BE2C (cell line): ENCODE measurements around the gene MEI4.
"Not testable (repeated sequence)": the region's sequence is repeated elsewhere in the genome, so short reads cannot be mapped to it uniquely, and the experiment has no call there.

Source experiments
- DNase-seq: peaks from one replicate; pipeline ENCODE4 v3.0.0-alpha.2; 2020
- H3K27me3 ChIP-seq: fragments of 250-450 bp; sonication (Bioruptor Pico); 2 replicates; pipeline ENCODE4 v1.5.1; 2020; ENCODE audit warnings: mild to moderate bottlenecking
- H3K36me3 ChIP-seq: fragments of 250-450 bp; sonication (Bioruptor Pico); 2 replicates; pipeline ENCODE4 v1.5.1; 2020; ENCODE audit warnings: mild to moderate bottlenecking
- H3K4me1 ChIP-seq: fragments of 250-450 bp; sonication (Bioruptor Pico); 2 replicates; pipeline ENCODE4 v1.5.1; 2020
- H3K4me3 ChIP-seq: 2 replicates; pipeline ENCODE4 v1.5.1; 2011; ENCODE audit warnings: low read depth, low read length
- H3K9me3 ChIP-seq: fragments of 250-450 bp; sonication (Bioruptor Pico); 2 replicates; pipeline ENCODE4 v1.5.1; 2020
- CTCF ChIP-seq: IDR thresholded peaks from 2 replicates; pipeline ENCODE4 v1.5.1; 2012; ENCODE audit warnings: mild to moderate bottlenecking, low read depth, low read length

The MEI4 gene

GRCh38 chr6:77814119-77814518 is 161.3 kb downstream of the MEI4 start:
- no peaks in the 10 kb centered on the region for H3K27me3 ChIP-seq
- H3K4me1 ChIP-seq: no peaks in the 10 kb centered on the region
- H3K9me3 ChIP-seq: no peaks in the 10 kb centered on the region
- no peak overlapping the region for H3K4me3 ChIP-seq
- no peak for DNase-seq
- no peaks in the 10 kb centered on the region for H3K36me3 ChIP-seq
- TF ChIP-seq CTCF: no peak

- H3K4me1 ChIP-seq: no peaks in the 10 kb centered on the region
- TF ChIP-seq CTCF: no peak
- no peak overlapping the region for H3K4me3 ChIP-seq
- no peaks in the 10 kb centered on the region for H3K27me3 ChIP-seq
- no peak for DNase-seq
- H3K36me3 ChIP-seq: no peaks in the 10 kb centered on the region
- H3K9me3 ChIP-seq: no peaks in the 10 kb centered on the region
Measured at GRCh38 chr6:77815531-77815930, 162.7 kb downstream of the MEI4 start.

- Histone ChIP-seq H3K36me3 (no peaks in the 10 kb centered on the region), H3K9me3 (no peaks in the 10 kb centered on the region), H3K27me3 (no peaks in the 10 kb centered on the region), H3K4me1 (no peaks in the 10 kb centered on the region), H3K4me3 (no peak overlapping the region)
- DNase-seq: no peak
- no peak for TF ChIP-seq CTCF
Measured at GRCh38 chr6:77816766-77817270, 164.0 kb downstream of the MEI4 start.

- Histone ChIP-seq H3K36me3 (no peaks in the 10 kb centered on the region), H3K4me1 (no peaks in the 10 kb centered on the region), H3K9me3 (no peaks in the 10 kb centered on the region), H3K27me3 (no peaks in the 10 kb centered on the region), H3K4me3 (no peak overlapping the region)
- no peak for TF ChIP-seq CTCF
- no peak for DNase-seq
Measured at GRCh38 chr6:77822265-77822664, 169.4 kb downstream of the MEI4 start.

GRCh38 chr6:77825204-77825603 is 172.4 kb downstream of the MEI4 start:
- Histone ChIP-seq H3K4me3 (no peak overlapping the region), H3K4me1 (no peaks in the 10 kb centered on the region), H3K27me3 (no peaks in the 10 kb centered on the region), H3K36me3 (no peaks in the 10 kb centered on the region), H3K9me3 (no peaks in the 10 kb centered on the region)
- no peak for TF ChIP-seq CTCF
- DNase-seq: no peak

GRCh38 chr6:77829736-77830135 is 176.9 kb downstream of the MEI4 start:
- Histone ChIP-seq H3K9me3 (no peaks in the 10 kb centered on the region), H3K36me3 (no peaks in the 10 kb centered on the region), H3K4me1 (no peaks in the 10 kb centered on the region), H3K4me3 (no peak overlapping the region), H3K27me3 (no peaks in the 10 kb centered on the region)
- DNase-seq: no peak
- TF ChIP-seq CTCF: no peak

GRCh38 chr6:77833749-77834148 is 180.9 kb downstream of the MEI4 start:
- not testable (repeated sequence) for H3K27me3 ChIP-seq, H3K9me3 ChIP-seq, DNase-seq, H3K4me3 ChIP-seq, H3K36me3 ChIP-seq, H3K4me1 ChIP-seq
